Hematopoietic multipotent progenitor cell (in vitro differentiated cells): ENCODE measurements around the gene SYK. TPM values are rescaled to one million over a fixed set of nuclear protein-coding genes. Genes with fewer than 3 reads are reported as not detected.
"Not testable (repeated sequence)": the region's sequence is repeated elsewhere in the genome, so short reads cannot be mapped to it uniquely, and the experiment has no call there.

Source experiments
- DNase-seq, 3 donors: peaks; one replicate each; pipeline ENCODE4 v3.0.0-alpha.2; 2011 to 2015; ENCODE audit warnings: low read depth in 2 of 3, low spot score in 2 of 3
- total RNA-seq: library from RNA; depleted of rRNA; stranded (reverse); fragments of >200 nt; gene quantifications from one replicate; pipeline ENCODE4 v1.2.3, GENCODE V29; 2012

Gene SYK
- total RNA-seq, 1 donor = 62.7 TPM

GRCh38 chr9:90820406-90820805 is 18.8 kb downstream of the SYK start:
- not testable (repeated sequence) for DNase-seq

DNA sequence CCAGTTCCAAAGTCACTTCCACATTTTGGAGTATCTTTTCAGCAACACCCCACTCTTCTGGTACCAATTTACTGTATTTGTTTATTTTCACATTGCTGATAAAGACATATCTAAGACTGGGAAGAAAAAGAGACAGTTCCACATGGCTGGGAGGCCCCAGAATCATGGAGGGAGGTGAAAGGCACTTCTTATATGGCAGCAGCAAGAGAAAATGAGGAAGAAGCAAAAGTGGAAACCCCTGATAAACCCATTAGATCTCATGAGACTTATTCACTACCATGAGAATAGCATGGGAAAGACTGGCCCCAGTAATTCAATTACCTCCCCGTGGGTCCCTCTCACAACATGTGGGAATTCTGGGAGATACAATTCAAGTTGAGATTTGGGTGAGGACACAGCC is 19.6 kb downstream of the SYK start:
- not testable (repeated sequence) for DNase-seq

DNA sequence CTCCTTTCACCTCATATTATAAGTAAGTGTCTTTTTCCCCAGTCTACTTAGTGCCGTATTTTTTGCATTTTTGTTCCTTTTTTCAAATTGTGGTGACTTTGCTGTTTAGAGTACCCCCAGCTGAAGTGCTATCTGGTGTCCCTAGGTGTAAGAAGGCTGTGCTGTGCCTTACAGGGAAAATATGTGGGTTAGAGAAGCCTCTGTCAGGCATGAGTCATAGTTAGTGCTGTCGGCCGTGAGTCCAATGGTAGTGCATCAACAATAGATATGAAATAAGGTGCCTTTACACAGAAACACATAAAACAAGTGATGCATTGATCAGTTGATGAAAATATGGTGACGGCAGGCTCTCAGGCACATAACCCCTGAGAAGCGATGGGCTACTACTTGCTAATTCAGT is 20.1 kb downstream of the SYK start:
- no peak for DNase-seq

GRCh38 chr9:90822866-90823265 is 21.2 kb downstream of the SYK start:
- DNase-seq = no peak

- DNase-seq = no peak
Observed at GRCh38 chr9:90825586-90825985, 24.0 kb downstream of the SYK start.

GRCh38 chr9:90826326-90827020 is 24.9 kb downstream of the SYK start:
- DNase-seq = no peak

DNA sequence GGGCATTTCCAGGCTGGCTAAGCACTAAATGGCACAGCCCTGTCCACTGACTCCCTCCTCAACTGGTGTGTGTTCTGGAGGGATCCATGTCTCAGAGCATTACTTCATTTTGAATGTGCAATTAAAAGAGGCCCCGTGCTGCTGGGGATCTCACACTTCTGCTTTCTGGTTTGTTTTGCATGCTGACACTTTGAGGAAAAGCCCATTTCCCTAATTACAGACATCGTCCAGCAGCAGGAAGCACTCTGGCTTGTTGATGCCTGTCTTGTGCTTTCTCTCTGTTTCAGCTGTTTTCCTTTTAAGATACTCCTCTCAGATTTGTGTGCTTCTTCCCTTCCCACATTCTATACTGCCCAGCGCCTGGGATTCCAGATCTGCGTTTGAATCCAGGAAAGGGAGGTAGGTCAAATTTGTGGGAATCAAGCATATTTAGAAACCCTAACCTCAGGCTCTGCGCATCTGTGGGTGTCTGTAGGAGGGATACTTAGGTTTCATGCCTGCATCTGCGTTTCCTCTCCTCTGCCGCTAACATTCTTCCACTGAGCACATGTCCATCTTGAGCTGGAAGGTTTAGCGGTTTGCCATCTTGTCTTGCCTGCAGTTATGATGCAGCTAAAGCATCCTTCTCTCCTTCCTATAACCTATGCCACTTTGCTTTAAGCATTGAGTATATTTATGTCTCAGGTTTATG is 25.7 kb downstream of the SYK start:
- DNase-seq = peak in 2 of 3 donors; percentile 62 to 75

DNA sequence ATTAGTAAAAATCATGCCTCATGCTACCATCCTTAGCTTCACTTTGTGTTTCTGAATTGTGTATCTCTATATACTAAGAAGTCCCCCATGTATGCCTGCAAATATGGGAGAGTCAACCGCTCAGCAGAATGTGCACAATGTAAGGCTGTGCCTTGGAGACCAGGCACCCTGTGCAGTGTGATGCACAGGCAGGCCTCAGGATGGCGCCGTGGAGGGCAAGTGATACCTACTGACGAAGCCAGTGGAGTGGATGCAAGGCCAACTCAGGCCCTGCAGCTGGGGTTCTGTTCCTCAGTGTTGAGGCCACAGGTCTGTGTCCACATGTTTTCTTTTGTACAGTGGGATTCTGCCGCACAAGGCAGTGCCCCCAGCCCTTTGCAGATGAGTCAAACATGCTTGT is 28.4 kb downstream of the SYK start:
- DNase-seq = no peak

DNA sequence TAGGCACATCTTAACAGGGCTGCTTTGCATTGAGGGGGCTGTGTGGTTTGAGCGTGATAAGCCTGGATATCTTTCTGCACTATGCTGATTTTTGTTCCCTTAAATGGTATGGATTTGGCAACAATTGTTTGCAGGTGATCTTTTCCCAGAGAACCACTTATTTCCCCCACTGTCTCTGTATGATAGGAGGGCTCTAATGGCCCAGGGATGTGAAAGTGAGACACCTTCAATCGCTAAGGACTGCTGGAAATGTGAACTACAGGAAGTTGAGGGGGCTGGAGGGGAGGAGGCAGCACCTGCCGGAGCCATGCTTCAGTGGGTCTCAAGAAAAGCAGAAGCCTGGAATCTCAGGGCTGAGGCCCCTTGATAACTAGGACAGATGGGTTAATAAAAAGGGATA is 29.4 kb downstream of the SYK start:
- DNase-seq = peak in 1 of 3 donors; percentile 26

DNA sequence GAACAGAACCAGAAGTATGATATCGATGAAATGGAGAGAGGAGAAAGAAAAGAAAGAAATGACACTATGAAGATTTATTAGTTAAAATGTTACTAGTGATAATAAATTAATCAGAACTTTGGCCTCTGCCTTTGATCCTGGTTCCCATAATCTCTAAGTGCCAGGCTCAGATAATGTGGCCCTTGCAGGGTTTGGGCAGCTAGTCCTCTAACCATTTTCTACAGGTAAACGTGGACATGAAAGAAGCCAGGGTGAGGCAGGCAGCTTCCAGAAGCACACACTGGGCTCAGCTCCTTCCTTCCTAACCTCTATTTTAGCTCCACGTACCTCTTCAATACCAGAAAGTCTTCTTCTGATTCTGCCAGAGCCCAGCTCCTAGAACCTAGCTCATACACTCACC is 30.6 kb downstream of the SYK start:
- DNase-seq = no peak

- DNase-seq = peak in 1 of 3 donors; percentile 57
Observed at GRCh38 chr9:90834828-90835595, 33.4 kb downstream of the SYK start.

DNA sequence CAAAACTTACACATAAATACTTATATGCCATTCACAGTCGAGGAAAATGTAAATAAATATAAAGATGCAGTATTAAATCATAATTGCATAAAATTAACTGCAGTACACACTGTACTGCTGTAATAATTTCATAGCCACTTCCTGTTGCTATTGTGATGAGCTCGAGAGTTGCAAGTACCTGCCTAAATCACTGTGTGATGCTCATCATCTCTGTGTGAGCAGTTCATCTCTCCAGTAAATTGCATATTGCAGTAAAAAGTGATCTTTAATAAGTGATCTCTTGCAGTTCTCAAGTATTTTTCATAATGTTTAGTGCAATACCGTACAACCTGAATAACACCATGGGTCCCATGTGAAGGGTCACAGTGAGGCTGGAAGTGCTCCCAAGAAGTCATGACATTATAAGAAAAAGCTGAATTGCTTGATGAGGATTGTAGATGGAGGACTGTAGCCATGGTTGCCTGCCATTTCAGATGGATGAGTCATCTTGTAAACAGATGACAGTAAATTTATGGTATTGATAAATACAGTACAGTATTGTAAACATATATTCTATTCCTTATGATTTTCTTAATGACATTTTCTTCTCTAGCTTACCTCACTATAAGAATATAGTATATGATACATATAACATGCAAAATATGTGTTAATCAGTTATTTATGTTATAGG is 34.9 kb downstream of the SYK start:
- no peak for DNase-seq

DNA sequence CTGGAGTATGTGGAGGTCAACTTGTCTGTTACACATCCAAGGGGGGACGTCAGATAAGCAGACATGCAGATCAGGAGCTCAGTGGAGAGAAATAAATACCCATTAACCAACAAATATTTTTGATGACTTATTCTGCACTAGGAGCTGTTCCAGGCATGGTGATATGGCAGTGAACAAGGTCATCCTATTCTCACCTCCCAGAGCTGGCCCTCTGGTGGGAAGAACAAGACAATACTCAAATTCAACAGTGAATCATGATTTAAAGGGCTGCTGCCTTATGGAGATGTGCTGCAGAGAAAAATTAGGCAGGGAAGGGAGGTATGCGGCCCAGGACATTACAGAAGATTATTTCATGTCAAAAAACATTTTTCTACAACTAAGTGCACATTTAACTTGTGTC is 36.5 kb downstream of the SYK start:
- peak in 1 of 3 donors; percentile 54 for DNase-seq

DNA sequence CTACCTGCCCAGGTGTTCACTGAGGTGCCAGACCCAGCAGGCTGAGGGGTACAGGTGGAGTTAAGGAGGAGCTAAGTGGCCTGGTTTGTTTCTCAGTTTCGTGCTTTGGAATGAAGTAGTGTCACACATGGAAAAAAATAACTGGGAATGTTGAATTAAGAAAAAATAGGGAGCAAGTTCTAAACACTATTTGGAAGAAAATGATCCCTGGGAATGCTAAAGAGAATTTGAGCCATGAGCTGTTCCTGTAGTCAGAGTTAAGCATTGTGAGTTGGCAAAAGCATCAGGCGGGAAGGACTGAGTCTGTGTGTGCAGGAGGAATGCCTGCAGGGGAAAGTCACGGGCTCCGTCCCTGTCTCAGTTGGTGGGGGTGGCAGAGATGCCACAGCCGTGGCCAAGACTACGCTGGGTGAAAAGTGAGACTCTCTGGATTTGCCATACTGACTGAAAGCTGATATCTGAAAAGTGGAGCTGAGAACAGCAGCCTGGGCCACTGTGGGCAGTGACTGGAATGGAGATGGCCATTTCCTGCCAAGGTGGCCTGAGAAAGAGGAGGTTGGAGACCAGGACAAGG is 37.0 kb downstream of the SYK start:
- no peak for DNase-seq

GRCh38 chr9:90839183-90839728 is 37.6 kb downstream of the SYK start:
- no peak for DNase-seq

GRCh38 chr9:90840696-90841095 is 39.1 kb downstream of the SYK start:
- DNase-seq = peak in 1 of 3 donors; percentile 15

DNA sequence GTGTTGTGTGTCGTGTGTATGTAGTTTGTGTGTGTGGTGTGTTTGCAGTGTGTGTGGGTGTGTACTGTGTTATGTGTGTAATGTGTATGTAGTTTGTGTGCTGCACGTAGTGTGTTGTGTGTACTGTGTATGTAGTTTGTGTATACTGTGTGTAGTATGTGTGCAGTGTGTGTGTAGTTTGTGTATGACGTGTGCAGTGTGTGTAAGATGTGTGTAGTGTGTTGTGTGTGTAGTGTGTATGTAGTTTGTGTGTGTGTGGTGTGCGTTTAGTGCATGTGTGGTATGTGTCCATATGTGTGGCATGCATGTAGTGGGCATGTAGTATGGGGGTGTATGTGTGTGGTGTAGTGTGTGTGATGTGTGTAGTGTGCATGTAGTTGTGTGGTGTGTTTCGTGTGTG is 39.6 kb downstream of the SYK start:
- no peak for DNase-seq

GRCh38 chr9:90841615-90842014 is 40.0 kb downstream of the SYK start:
- no peak for DNase-seq

GRCh38 chr9:90842176-90842777 is 40.7 kb downstream of the SYK start:
- no peak for DNase-seq

DNA sequence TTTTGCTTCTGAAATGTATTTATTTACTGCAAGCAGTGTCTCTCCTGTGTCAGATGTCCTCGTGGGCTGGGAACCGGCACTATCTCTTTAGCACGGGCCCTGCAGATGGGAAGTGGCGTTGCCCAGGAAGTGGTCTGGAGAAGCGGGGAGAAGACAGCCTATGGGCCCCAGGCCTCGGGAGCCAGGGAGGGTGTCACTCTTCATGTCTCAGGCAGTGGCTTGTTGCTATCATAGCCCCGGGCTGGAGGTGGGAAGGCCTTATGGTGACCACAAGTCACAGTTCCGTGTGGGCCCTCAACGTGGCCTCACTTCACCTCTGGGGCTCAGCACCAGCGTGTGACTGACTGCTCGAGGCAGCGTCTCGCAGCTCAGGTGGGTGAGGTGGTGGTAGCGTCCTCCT is 41.4 kb downstream of the SYK start:
- peak in 2 of 3 donors; percentile 53 to 66 for DNase-seq
